Neural cell (in vitro differentiated cells): ENCODE measurements around the gene C3orf49. TPM values are rescaled to one million over a fixed set of nuclear protein-coding genes. Genes with fewer than 3 reads are reported as not detected.

Experiments
- H2AFZ ChIP-seq: fragments of 200-600, 300-800 bp; sonication (generic), shearing (Covaris generic); 2 replicates; pipeline ENCODE4 v1.6.0; 2014; ENCODE audit warnings: low read depth, mild to moderate bottlenecking, antibody characterized with exemption, low read length, moderate library complexity
- H3F3A ChIP-seq: fragments of 200-600 bp; shearing (Covaris generic); 2 replicates; pipeline ENCODE4 v1.6.1; 2016; ENCODE audit warnings: mild to moderate bottlenecking, moderate library complexity, mixed read lengths, antibody characterized with exemption, low read length; ENCODE audit not compliant: insufficient read depth, poor library complexity, severe bottlenecking
- H3K27ac ChIP-seq: fragments of 200-600, 300-800 bp; sonication (generic), shearing (Covaris generic); 2 replicates; pipeline ENCODE4 v1.5.1; 2014; ENCODE audit warnings: mild to moderate bottlenecking, low read length, moderate library complexity
- H3K27me3 ChIP-seq: fragments of 300-800, 200-600 bp; sonication (generic), shearing (Covaris generic); 2 replicates; pipeline ENCODE4 v1.6.0; 2014; ENCODE audit warnings: mild to moderate bottlenecking, low read depth, low read length, moderate library complexity; ENCODE audit not compliant: insufficient read depth
- H3K36me3 ChIP-seq: fragments of 300-800, 200-600 bp; sonication (generic), shearing (Covaris generic); 2 replicates; pipeline ENCODE4 v1.5.1; 2014; ENCODE audit warnings: mild to moderate bottlenecking, antibody characterized with exemption, low read length, moderate library complexity; ENCODE audit not compliant: insufficient read depth
- H3K4me2 ChIP-seq: fragments of 300-800, 200-600 bp; sonication (generic), shearing (Covaris generic); 2 replicates; pipeline ENCODE4 v1.6.0; 2014; ENCODE audit warnings: mild to moderate bottlenecking, low read length
- H3K4me3 ChIP-seq: fragments of 300-800, 200-600 bp; sonication (generic), shearing (Covaris generic); 2 replicates; pipeline ENCODE4 v1.5.1; 2014; ENCODE audit warnings: mild to moderate bottlenecking, low read length, moderate library complexity
- H3K79me2 ChIP-seq: fragments of 200-600 bp; shearing (Covaris generic); replicated peaks from 2 replicates; pipeline ENCODE4 v1.6.0; 2014; ENCODE audit warnings: mild to moderate bottlenecking, low read length, moderate library complexity; ENCODE audit not compliant: insufficient read depth
- H3K9ac ChIP-seq: fragments of 300-800, 200-600 bp; sonication (generic), shearing (Covaris generic); 2 replicates; pipeline ENCODE4 v1.6.1; 2016; ENCODE audit warnings: mild to moderate bottlenecking, low read length, mixed read lengths
- H3K9me2 ChIP-seq: fragments of 200-600 bp; shearing (Covaris generic); 2 replicates; pipeline ENCODE4 v1.6.1; 2016; ENCODE audit warnings: mild to moderate bottlenecking, low read length, mixed read lengths; ENCODE audit not compliant: insufficient read depth
- H3K9me3 ChIP-seq: fragments of 200-600, 300-800 bp; sonication (generic), shearing (Covaris generic); 2 replicates; pipeline ENCODE4 v1.6.1; 2016; ENCODE audit warnings: mild to moderate bottlenecking, mixed run types, low read length, moderate library complexity, mixed read lengths
- H4K20me1 ChIP-seq: fragments of 200-600 bp; shearing (Covaris generic); 2 replicates; pipeline ENCODE4 v1.6.1; 2016; ENCODE audit warnings: mild to moderate bottlenecking, mixed run types; ENCODE audit not compliant: insufficient read depth
- CTCF ChIP-seq: fragments of 450-650 bp; IDR thresholded peaks from 2 replicates; pipeline ENCODE4 v1.5.1; 2014; ENCODE audit warnings: antibody characterized with exemption, mild to moderate bottlenecking, moderate library complexity; ENCODE audit not compliant: poor library complexity, severe bottlenecking
- EP300 ChIP-seq: fragments of 450-650 bp; conservative IDR thresholded peaks from 2 replicates; pipeline ENCODE4 v1.6.1; 2014; ENCODE audit warnings: antibody characterized with exemption, mild to moderate bottlenecking, moderate library complexity; ENCODE audit not compliant: poor library complexity, severe bottlenecking
- EZH2 ChIP-seq: fragments of 200-600, 300-800 bp; shearing (Covaris generic), sonication (generic); IDR thresholded peaks from 2 replicates; pipeline ENCODE4 v1.6.1; 2014; ENCODE audit warnings: antibody characterized with exemption, low read length, borderline replicate concordance, mild to moderate bottlenecking; ENCODE audit not compliant: insufficient read depth, poor library complexity, severe bottlenecking
- MXI1 ChIP-seq: fragments of 450-650 bp; conservative IDR thresholded peaks from 2 replicates; pipeline ENCODE4 v1.6.1; 2014; ENCODE audit warnings: antibody characterized with exemption, mild to moderate bottlenecking; ENCODE audit not compliant: poor library complexity, severe bottlenecking
- POLR2AphosphoS5 ChIP-seq: IDR thresholded peaks from 2 replicates; pipeline ENCODE4 v1.6.1; 2012
- RAD21 ChIP-seq: fragments of 450-650 bp; conservative IDR thresholded peaks from 2 replicates; pipeline ENCODE4 v1.6.1; 2014; ENCODE audit warnings: antibody characterized with exemption, mild to moderate bottlenecking, moderate library complexity
- REST ChIP-seq: IDR thresholded peaks from 2 replicates; pipeline ENCODE4 v1.6.1; 2012; ENCODE audit warnings: borderline replicate concordance
- SMC3 ChIP-seq: fragments of 450-650 bp; conservative IDR thresholded peaks from 2 replicates; pipeline ENCODE4 v1.6.1; 2014; ENCODE audit warnings: antibody characterized with exemption, mild to moderate bottlenecking, moderate library complexity; ENCODE audit not compliant: poor library complexity
- TAF1 ChIP-seq: IDR thresholded peaks from 2 replicates; pipeline ENCODE4 v1.6.1; 2012; ENCODE audit warnings: low read depth
- polyA plus RNA-seq: library from polyadenylated mRNA; depleted of rRNA; stranded (reverse); fragments of >200 nt; gene quantifications from 2 replicates; pipeline ENCODE4 v1.2.3, GENCODE V29; 2014

Gene C3orf49
- polyA plus RNA-seq, 1 donor from 2014 or later: not detected

- H3K9me3 ChIP-seq: no peaks in the 10 kb centered on the region
- no peaks in the 10 kb centered on the region for H4K20me1 ChIP-seq
- H3K27ac ChIP-seq: no peak overlapping the region
- H2AFZ ChIP-seq: no peak overlapping the region
- TF ChIP-seq RAD21 (no peak), EZH2 (no peak), POLR2AphosphoS5 (no peak), CTCF (no peak), TAF1 (no peak), MXI1 (no peak), REST (no peak), EP300 (no peak), SMC3 (no peak)
- no peaks in the 10 kb centered on the region for H3K27me3 ChIP-seq
- no peak overlapping the region for H3K9ac ChIP-seq
- no peak overlapping the region for H3K4me2 ChIP-seq
- H3K79me2 ChIP-seq: no peaks in the 10 kb centered on the region
- no peaks in the 10 kb centered on the region for H3F3A ChIP-seq
- H3K36me3 ChIP-seq: no peaks in the 10 kb centered on the region
- H3K4me3 ChIP-seq: no peak overlapping the region
- no peaks in the 10 kb centered on the region for H3K9me2 ChIP-seq
These were observed 67.8 kb downstream of the C3orf49 start for GRCh38 chr3:63886858-63887257.

- Histone ChIP-seq H3K27me3 (no peaks in the 10 kb centered on the region), H3F3A (no peaks in the 10 kb centered on the region), H3K9me3 (no peaks in the 10 kb centered on the region), H3K27ac (no peak overlapping the region), H2AFZ (no peak overlapping the region), H3K9me2 (no peaks in the 10 kb centered on the region), H3K9ac (no peak overlapping the region), H3K79me2 (no peaks in the 10 kb centered on the region), H4K20me1 (no peaks in the 10 kb centered on the region), H3K4me3 (no peak overlapping the region), H3K36me3 (no peaks in the 10 kb centered on the region), H3K4me2 (no peak overlapping the region)
- TF ChIP-seq POLR2AphosphoS5 (no peak), TAF1 (no peak), MXI1 (no peak), SMC3 (no peak), EP300 (no peak), EZH2 (no peak), RAD21 (no peak), CTCF (no peak), REST (no peak)
These were observed 72.4 kb downstream of the C3orf49 start for GRCh38 chr3:63891518-63891917.
